ENCODE results near the gene CHMP2B.

- no peak for TF ChIP-seq CTCF (IDR thresholded peaks at IDR 0.05; ENCODE audit: insufficient read depth, low read depth, low read length)
- TF ChIP-seq EZH2 (IDR thresholded peaks at IDR 0.05; ENCODE audit: insufficient read depth, low read length): no peak
Observed at GRCh38 chr3:87267953-87268645, 41.0 kb downstream of the CHMP2B start.
